Stimulated activated CD4-positive, alpha-beta T cell treated with anti-CD3 and anti-CD28 coated beads, Interleukin-15, amount 100 ng/mL, for 48 hours (primary cell): Measurements from ENCODE around the gene SLC6A19.

Experiments used
- DNase-seq, 2 donors: peaks; one replicate each; pipeline ENCODE4 v3.0.0-alpha.2; 2020; ENCODE audit warnings: low read depth in 2 of 2

The SLC6A19 gene

DNA sequence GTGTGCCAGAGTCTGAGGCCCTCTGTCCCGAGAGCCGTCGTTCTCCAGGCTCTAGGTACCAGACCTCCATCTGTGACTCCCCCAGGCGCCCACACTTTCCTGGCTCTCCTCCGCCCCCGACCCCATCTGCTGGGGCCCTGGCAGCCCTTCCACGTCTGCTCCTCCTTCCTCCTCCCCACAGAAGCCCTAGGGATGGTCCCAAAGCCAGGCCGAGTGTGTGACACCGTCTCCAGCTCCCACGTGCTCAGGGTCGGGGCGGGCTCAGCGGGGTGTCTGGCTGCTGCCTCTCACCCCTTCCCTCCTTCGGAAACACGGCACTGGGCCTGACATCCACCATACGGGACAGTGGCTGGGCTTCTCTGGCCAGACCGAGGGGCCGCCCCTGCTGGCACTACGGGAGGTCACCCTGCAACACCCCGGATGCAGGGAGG is 20.5 kb upstream of the SLC6A19 start:
- no peak for DNase-seq

DNA sequence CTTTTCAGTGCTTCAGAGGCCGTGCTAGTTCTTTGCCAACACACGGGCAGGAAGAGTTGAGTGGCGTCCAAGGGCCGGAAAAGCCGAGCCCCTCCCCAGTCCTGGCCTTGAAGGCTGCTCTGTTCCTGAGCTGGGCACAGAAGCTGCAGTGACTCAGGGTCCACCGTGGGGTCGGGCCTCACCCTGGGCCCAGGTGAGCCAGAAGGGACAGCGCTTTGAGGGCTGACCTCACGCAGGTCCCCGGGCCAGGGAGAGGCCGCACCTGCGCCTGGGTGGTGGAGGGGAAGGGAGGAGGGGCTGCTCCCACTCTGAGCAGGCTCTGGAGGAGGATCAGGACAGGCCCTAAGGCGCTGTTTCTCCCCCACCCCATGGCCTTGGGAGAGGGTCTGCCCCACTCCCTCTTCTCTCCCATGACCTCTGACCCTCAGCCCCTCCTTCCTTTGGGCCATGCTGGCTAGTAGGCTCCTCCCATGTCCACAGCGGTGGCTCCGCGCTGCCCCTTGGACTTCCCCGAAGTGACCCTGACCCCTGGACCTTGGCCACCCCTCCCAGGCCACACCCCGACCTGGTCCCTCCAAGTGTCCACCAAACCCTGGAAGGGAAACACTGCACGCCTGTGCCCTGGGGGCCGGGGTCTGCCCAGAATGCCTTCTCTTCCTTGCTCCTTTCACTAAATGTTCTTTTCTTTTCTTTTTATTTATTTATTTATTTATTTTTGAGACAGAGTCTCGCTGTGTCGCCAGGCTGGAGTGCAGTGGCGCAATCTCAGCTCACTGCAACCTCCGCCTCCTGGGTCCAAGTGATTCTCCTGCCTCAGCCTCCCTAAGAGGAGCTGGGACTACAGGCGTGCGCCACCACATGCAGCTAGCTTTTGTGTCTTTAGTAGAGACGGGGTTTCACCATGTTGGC is 19.7 kb upstream of the SLC6A19 start:
- no peak for DNase-seq

DNA sequence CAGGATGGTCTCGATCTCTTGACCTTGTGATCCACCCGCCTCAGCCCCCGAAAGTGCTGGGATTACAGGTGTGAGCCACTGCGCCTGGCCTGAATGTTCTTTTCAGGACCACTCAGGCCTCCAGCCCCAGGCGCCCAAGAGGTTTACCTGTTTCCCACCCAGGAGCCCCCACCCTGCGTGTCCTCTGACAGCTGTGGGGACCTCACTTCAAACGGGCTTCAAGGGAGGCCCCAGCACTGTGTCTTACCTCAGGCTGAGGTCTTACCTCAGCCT is 19.1 kb upstream of the SLC6A19 start:
- DNase-seq, result no peak

DNA sequence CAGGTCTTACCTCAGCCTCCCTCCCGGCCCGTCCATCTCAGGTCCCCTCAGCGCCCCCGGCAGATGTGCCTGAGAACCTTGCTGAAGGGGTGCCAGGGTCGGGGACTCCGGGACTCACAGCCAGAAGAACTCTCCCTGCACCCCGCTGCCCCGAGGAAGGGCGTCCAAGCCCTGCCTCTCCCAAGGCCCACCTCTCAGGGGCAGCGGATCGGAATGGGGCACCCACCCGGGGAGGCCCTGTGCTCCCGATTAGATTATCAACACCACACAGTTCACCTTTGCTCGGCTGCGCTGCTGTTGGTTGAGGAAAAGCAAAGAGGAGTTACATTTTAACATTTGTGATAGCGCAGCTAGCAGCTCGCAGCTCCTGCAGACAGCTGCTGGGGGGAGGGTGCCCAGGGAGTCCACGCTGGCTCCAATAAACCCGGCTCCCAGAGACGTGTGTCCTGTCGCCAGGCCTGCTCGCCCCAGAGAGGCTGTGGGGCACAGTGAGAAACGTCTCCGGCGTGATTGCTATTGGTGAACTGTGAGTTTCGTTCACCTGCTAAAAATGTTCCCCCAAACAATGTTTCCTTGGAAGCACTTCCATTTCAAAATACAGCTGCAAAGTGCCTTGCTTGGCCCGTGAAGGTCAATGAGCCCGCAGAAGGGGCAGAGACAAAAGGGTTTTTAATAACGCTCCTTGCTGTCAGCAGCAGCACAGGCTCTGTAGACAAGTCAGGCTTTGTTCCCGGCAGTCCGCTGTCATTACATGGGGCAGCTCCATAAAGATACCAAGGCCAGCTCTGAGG is 18.6 kb upstream of the SLC6A19 start:
- DNase-seq, result no peak

- DNase-seq, result no peak
Observed at GRCh38 chr5:1183424-1184162, 17.8 kb upstream of the SLC6A19 start.

- DNase-seq, result no peak
Observed at GRCh38 chr5:1184163-1184470, 17.3 kb upstream of the SLC6A19 start.

DNA sequence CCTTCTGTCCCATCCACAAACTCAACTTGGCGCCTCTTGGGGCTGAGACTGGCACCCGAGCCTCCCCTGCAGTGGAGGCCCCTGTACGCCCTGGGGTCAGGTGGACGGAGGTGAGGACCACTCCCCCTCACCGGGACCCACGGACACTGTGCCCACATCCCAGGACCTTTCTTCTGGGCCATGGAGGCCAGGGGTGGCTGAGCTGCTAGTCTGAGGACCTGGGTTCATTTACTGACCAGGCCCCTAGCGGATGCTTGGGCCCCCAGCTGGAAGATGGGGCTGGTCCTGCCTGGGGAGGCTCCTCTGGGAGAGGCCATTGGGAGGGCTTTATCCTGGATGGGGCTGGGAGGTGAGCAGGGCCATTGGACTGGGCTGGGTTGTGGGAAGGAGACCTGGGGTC is 16.9 kb upstream of the SLC6A19 start:
- DNase-seq, result no peak

GRCh38 chr5:1185038-1185627 is 16.3 kb upstream of the SLC6A19 start:
- no peak for DNase-seq

- DNase-seq, result no peak
Observed at GRCh38 chr5:1185629-1186350, 15.6 kb upstream of the SLC6A19 start.

DNA sequence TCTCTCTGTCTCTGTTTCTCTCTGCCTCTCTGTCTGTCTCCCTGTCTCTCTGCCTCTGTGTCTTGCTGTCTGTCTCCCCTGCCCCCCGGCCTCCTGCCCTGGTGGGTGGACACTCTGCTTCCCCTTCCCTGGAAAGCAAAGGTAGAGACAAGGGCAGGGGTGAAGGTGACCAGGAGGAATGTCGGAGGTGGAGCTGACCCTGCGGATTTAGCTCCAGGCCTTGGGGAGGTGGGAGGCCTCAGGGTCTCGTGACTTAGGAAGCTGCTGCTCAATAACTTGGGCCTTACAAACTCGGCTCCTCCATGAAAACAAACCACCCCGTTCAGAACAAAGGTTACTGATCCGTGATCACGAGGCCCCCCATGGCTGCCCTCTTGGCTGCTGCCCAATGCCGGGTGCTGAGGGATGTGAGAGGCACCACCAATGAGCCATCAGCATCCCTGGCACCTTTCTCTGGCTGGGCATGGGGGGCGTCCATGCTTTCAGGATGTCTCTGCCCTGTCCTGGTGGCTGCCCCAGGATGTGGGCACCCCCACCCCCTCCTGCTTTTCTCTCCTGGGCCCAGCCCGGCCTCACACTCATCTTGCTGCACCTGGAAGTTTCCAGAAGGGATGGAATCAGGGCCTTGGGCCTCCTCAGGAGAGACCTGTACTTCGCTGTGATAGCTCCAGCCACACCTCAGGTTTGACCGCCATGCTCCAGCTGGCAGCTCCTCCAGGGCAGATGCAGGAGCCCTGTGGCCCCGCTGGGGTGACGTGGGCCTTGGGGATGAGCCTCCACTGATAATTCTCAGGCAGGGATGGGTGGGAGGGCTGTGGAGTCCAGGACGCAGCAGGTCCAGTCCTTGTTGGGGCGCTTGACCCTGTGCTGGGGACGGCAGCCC is 14.8 kb upstream of the SLC6A19 start:
- no peak for DNase-seq

DNA sequence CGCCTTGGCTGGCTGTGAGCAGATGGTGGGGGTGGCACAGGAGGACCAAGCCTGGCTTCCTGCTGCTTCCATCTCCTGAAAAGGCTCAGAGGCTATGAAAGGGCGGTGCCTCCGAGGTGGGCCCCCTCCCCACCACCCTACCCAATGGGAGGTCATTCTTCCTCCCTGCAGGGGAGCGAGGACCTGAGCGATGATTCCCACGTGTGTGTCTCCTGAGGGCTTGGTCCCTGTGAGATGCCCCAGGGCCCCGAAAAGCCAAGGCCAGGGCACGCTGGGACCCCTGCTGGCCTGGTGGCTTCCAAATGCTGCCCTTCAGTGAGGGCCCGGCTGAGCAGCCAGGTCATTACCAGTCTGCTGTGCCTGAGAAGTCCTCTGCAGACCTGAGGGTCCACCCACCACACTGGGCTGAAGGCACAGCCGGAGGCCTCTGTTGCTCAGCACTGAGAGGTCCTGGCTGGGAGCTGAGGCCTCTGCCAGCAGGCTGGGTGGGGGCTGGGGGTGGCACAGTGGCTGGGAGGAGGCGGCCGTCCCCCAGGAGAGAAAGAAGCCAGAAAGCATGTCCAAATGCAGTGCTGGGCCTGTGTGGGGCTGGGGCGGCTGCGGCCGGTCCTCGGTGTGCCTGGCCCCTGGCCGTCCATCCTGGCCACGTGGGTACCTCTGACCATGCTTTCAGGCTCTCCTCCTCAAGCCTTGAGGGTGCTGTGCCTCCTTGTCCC is 14.0 kb upstream of the SLC6A19 start:
- no peak for DNase-seq

- no peak for DNase-seq
Observed at GRCh38 chr5:1187950-1188334, 13.5 kb upstream of the SLC6A19 start.

DNA sequence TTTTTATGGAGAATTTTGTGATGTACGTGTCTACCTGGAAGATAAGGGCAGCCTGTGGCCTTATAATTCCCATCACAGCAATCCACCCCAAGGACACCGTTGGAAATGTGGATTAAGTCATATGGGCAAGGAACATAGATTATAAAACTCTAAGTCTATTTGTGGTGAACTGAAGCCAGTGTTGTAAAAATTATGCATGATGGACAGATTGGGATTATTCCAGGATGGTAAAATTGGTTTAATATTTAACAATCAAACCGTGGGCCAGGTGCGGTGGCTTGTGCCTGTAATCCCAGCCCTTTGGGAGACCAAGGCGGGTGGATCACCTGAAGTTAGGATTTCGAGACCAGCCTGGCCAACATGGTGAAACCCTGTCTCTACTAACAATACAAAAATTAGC is 12.9 kb upstream of the SLC6A19 start:
- no peak for DNase-seq

GRCh38 chr5:1189269-1189668 is 12.1 kb upstream of the SLC6A19 start:
- no peak for DNase-seq

GRCh38 chr5:1190278-1190677 is 11.1 kb upstream of the SLC6A19 start:
- DNase-seq, result no peak

GRCh38 chr5:1190837-1191239 is 10.6 kb upstream of the SLC6A19 start:
- DNase-seq, result no peak

- no peak for DNase-seq
Observed at GRCh38 chr5:1192971-1193590, 8.3 kb upstream of the SLC6A19 start.

DNA sequence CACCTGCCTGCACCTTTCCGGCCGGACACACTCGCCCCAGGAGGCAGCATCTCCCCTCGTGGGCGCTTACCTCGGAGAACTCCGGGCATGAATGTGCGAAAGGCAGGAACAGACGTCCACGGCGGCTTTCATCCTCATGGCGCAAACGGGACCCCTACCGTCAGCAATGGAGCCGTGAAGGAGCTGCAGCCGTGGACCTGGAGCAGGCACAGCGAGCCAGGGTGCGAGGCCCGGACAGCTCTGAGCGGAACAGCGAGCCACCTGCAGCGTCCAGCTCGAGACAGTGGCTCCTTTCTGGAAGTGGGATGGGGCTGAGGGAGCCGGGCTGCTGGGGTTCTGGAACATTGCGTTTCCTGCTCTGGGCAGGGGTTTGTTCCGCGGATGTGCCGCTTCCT is 7.8 kb upstream of the SLC6A19 start:
- no peak for DNase-seq

- no peak for DNase-seq
Observed at GRCh38 chr5:1194378-1194777, 7.0 kb upstream of the SLC6A19 start.

DNA sequence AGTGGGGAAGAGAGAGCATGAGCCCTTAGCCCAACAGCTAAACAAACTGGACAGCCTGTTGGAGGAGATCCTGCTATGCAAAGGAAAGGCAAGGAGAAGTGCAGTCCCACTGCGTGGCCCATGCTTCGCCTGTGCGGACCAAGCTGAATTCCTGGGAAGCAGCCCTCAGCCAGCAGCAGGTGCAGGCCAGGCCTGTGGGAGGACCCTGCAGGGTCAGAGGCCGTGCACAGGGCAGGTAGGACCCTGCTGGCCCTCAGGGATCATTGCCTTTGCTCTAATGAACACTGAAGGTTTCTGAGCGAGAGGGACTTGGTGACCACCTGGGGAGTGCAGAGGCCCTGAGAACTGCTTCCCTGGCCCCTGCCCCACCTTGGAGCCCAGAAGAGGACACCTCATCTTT is 6.0 kb upstream of the SLC6A19 start:
- DNase-seq, result no peak
